ENCODE measurements around the gene R3HDM1. TPM values are rescaled to one million over a fixed set of nuclear protein-coding genes. Genes with fewer than 3 reads are reported as not detected.
"Not testable (repeated sequence)": the region's sequence is repeated elsewhere in the genome, so short reads cannot be mapped to it uniquely, and the experiment has no call there.

Gene R3HDM1
- total RNA-seq, 4 donors from 2014 or later, result 13.1 to 56.6 (median 19.6) TPM

- H3K4me3 ChIP-seq, result no peak overlapping the region
- intact Hi-C loops (cut with DNase I), result no loop called here
- WGBS, result 70% methylated on average over 2 of the region's 2 CpGs
- DNase-seq (ENCODE audit: extremely low spot score), result no peak
- peaks cover 6 to 72% (median 19%) of the 10 kb centered on the region in 4 donors for H3K36me3 ChIP-seq
- no peak for TF ChIP-seq EP300 (IDR thresholded peaks at IDR 0.05)
- no peak for TF ChIP-seq POLR2A (IDR thresholded peaks at IDR 0.05; ENCODE audit: low read depth)
- no peak for TF ChIP-seq POLR2AphosphoS5 (IDR thresholded peaks at IDR 0.05)
- TF ChIP-seq CTCF (IDR thresholded peaks at IDR 0.05), result no peak
- no peak overlapping the region for H3K27ac ChIP-seq (replicated peaks in 1 of 4)
- H3K27me3 ChIP-seq, result no peaks in the 10 kb centered on the region
- H3K9me3 ChIP-seq, result no peaks in the 10 kb centered on the region
- no peaks in the 10 kb centered on the region for H3K4me1 ChIP-seq
These were observed 116.7 kb downstream of the R3HDM1 start for GRCh38 chr2:135647836-135648579.

GRCh38 chr2:135650721-135651120 lies 119.4 kb downstream of the R3HDM1 start:
- intact Hi-C loops (cut with DNase I), result no loop called here
- no peaks in the 10 kb centered on the region for H3K27me3 ChIP-seq
- H3K4me3 ChIP-seq, result no peak overlapping the region
- no peak for DNase-seq (ENCODE audit: extremely low spot score)
- peaks cover 3 to 72% (median 15%) of the 10 kb centered on the region in 4 donors for H3K36me3 ChIP-seq
- no peaks in the 10 kb centered on the region for H3K4me1 ChIP-seq
- no peak overlapping the region for H3K27ac ChIP-seq (replicated peaks in 1 of 4)
- WGBS, result 97% methylated on average over 1 of the region's 1 CpG
- no peak for TF ChIP-seq POLR2A (IDR thresholded peaks at IDR 0.05; ENCODE audit: low read depth)
- TF ChIP-seq CTCF (IDR thresholded peaks at IDR 0.05), result no peak
- TF ChIP-seq EP300 (IDR thresholded peaks at IDR 0.05), result no peak
- no peak for TF ChIP-seq POLR2AphosphoS5 (IDR thresholded peaks at IDR 0.05)
- no peaks in the 10 kb centered on the region for H3K9me3 ChIP-seq

- no peaks in the 10 kb centered on the region for H3K9me3 ChIP-seq
- DNase-seq (ENCODE audit: extremely low spot score), result no peak
- H3K4me3 ChIP-seq, result no peak overlapping the region
- no peak for TF ChIP-seq POLR2A (IDR thresholded peaks at IDR 0.05; ENCODE audit: low read depth)
- no peak for TF ChIP-seq EP300 (IDR thresholded peaks at IDR 0.05)
- no peak for TF ChIP-seq POLR2AphosphoS5 (IDR thresholded peaks at IDR 0.05)
- TF ChIP-seq CTCF (IDR thresholded peaks at IDR 0.05), result no peak
- H3K27ac ChIP-seq (replicated peaks in 1 of 4), result no peak overlapping the region
- H3K36me3 ChIP-seq, result peaks cover 0 to 63% (median 11%) of the 10 kb centered on the region in 4 donors
- intact Hi-C loops (cut with DNase I), result no loop called here
- no peaks in the 10 kb centered on the region for H3K27me3 ChIP-seq
- no peaks in the 10 kb centered on the region for H3K4me1 ChIP-seq
- 95% methylated on average over 3 of the region's 3 CpGs for WGBS
These were observed 120.4 kb downstream of the R3HDM1 start for GRCh38 chr2:135651717-135652116.

GRCh38 chr2:135654239-135654638 lies 123.0 kb downstream of the R3HDM1 start:
- peaks cover 0 to 70% (median 15%) of the 10 kb centered on the region in 4 donors for H3K36me3 ChIP-seq
- H3K4me1 ChIP-seq; H3K9me3 ChIP-seq; H3K27me3 ChIP-seq; DNase-seq (ENCODE audit: extremely low spot score); H3K4me3 ChIP-seq; intact Hi-C loops (cut with DNase I); H3K27ac ChIP-seq (replicated peaks in 1 of 4): not testable (repeated sequence)
- 97% methylated on average over 5 of the region's 5 CpGs for WGBS

GRCh38 chr2:135657806-135658582 lies 126.7 kb downstream of the R3HDM1 start:
- Histone ChIP-seq H3K27me3 (no peaks in the 10 kb centered on the region), H3K4me1 (no peaks in the 10 kb centered on the region), H3K4me3 (no peak overlapping the region), H3K27ac (replicated peaks in 1 of 4) (no peak overlapping the region), H3K9me3 (no peaks in the 10 kb centered on the region), H3K36me3 (peaks cover 0 to 55% (median 15%) of the 10 kb centered on the region in 4 donors)
- TF ChIP-seq POLR2AphosphoS5 (IDR thresholded peaks at IDR 0.05) (no peak), CTCF (IDR thresholded peaks at IDR 0.05) (no peak), EP300 (IDR thresholded peaks at IDR 0.05) (no peak), POLR2A (IDR thresholded peaks at IDR 0.05; ENCODE audit: low read depth) (no peak)
- 96% methylated on average over 12 of the region's 12 CpGs for WGBS
- intact Hi-C loops (cut with DNase I), result no loop called here
- DNase-seq (ENCODE audit: extremely low spot score), result no peak

Data from esophagus muscularis mucosa (tissue), 4 donors.